ENCODE data around the gene PRKAB2. TPM values are rescaled to one million over a fixed set of nuclear protein-coding genes. Genes with fewer than 3 reads are reported as not detected.

PRKAB2 gene
- total and polyA plus RNA-seq, 2 of the 13 experiments (the other 11 are each of a cell fraction or from before 2014, with no cell fraction given): 44.0 to 118 TPM

DNA sequence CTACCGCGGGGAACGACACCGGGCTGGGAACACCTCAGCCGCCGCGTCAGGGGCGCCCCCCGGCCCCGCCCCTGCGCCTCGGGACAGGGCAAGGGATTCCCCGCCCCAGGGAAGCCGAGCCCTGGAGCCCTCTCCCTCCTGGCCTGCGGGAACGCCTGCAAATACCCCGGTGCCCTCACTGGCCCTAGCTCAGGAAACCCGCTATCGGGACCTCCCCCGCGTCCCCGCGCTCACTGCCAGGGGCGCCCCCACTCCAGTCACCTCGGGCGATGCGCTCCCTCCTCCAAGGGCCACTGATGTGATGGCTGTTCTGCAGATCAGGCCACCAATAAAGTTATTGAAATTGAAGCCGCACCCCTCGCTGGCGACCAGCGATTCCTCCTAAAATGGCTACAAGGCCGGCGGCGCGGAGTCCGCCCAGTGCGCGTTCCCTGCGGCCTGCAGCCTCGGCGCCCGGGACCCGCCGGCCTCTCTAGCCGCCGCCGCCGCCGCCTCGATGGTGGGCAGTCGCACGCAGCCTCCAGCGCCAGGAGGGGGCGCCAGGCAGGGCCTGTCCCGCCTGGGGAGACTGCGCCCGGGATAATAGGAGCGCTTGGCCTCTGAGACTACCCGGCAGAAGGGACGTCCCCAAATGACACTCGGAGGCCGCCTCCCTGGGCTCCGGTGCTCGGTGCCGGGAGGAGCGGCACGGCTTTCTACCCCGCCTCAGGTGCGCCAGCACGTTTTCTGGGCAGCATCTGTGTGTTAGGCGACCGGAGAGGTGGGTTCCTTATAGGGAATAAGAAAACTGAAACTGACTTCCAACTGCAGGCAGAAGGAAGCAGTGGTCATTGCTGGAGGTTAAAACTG is at the start of gene PRKAB2 (continued):
- TF ChIP-seq, protein P1, sequence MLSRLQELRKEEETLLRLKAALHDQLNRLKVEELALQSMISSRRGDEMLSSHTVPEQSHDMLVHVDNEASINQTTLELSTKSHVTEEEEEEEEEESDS (CRISPR knock-in tag; IDR thresholded peaks at IDR 0.05; ENCODE audit: borderline replicate concordance): 0 out of 2 replicates have a peak, but pooled peaks have one; percentile 22
- TF ChIP-seq SMAD1 (CRISPR knock-in tag; IDR thresholded peaks at IDR 0.05; ENCODE audit: borderline replicate concordance, low read depth) (no peak), TRIM24 (CRISPR knock-in tag; IDR thresholded peaks at IDR 0.05) (no peak), ZBTB7B (CRISPR knock-in tag; IDR thresholded peaks at IDR 0.05) (peak; percentile 42; the same call in 1 of the 2 replicates), ZNF792 (CRISPR knock-in tag; IDR thresholded peaks at IDR 0.05) (peak; percentile 58; the same call in 1 of the 2 replicates), ZNF484 (CRISPR knock-in tag; IDR thresholded peaks at IDR 0.05; ENCODE audit: borderline replicate concordance, low read depth) (no peak), FOXC1 (CRISPR knock-in tag; IDR thresholded peaks at IDR 0.05; ENCODE audit: borderline replicate concordance) (peak; percentile 66; the same call in 1 of the 2 replicates), EED (CRISPR knock-in tag; IDR thresholded peaks at IDR 0.05) (no peak), ZSCAN21 (CRISPR knock-in tag; IDR thresholded peaks at IDR 0.05; ENCODE audit: borderline replicate concordance) (no peak), HDAC1 (CRISPR knock-in tag; IDR thresholded peaks at IDR 0.05) (peak; percentile 78), TBX2 (CRISPR knock-in tag; IDR thresholded peaks at IDR 0.05; ENCODE audit: borderline replicate concordance) (peak; percentile 93), ZNF441 (CRISPR knock-in tag; IDR thresholded peaks at IDR 0.05; ENCODE audit: borderline replicate concordance) (0 out of 2 replicates have a peak, but pooled peaks have one; percentile 36), HOXA5 (CRISPR knock-in tag; IDR thresholded peaks at IDR 0.05) (peak; percentile 72; the same call in 1 of the 2 replicates)
- TF ChIP-seq, protein P2, sequence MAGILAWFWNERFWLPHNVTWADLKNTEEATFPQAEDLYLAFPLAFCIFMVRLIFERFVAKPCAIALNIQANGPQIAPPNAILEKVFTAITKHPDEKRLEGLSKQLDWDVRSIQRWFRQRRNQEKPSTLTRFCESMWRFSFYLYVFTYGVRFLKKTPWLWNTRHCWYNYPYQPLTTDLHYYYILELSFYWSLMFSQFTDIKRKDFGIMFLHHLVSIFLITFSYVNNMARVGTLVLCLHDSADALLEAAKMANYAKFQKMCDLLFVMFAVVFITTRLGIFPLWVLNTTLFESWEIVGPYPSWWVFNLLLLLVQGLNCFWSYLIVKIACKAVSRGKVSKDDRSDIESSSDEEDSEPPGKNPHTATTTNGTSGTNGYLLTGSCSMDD (CRISPR knock-in tag; IDR thresholded peaks at IDR 0.05): no peak
- TF ChIP-seq, protein P3, sequence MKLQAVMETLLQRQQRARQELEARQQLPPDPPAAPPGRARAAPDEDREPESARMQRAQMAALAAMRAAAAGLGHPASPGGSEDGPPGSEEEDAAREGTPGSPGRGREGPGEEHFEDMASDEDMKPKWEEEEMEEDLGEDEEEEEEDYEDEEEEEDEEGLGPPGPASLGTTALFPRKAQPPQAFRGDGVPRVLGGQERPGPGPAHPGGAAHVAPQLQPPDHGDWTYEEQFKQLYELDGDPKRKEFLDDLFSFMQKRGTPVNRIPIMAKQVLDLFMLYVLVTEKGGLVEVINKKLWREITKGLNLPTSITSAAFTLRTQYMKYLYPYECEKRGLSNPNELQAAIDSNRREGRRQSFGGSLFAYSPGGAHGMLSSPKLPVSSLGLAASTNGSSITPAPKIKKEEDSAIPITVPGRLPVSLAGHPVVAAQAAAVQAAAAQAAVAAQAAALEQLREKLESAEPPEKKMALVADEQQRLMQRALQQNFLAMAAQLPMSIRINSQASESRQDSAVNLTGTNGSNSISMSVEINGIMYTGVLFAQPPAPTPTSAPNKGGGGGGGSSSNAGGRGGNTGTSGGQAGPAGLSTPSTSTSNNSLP (IDR thresholded peaks at IDR 0.05; ENCODE audit: low read depth, low read length): peak; percentile 81
- TF ChIP-seq, protein P4, sequence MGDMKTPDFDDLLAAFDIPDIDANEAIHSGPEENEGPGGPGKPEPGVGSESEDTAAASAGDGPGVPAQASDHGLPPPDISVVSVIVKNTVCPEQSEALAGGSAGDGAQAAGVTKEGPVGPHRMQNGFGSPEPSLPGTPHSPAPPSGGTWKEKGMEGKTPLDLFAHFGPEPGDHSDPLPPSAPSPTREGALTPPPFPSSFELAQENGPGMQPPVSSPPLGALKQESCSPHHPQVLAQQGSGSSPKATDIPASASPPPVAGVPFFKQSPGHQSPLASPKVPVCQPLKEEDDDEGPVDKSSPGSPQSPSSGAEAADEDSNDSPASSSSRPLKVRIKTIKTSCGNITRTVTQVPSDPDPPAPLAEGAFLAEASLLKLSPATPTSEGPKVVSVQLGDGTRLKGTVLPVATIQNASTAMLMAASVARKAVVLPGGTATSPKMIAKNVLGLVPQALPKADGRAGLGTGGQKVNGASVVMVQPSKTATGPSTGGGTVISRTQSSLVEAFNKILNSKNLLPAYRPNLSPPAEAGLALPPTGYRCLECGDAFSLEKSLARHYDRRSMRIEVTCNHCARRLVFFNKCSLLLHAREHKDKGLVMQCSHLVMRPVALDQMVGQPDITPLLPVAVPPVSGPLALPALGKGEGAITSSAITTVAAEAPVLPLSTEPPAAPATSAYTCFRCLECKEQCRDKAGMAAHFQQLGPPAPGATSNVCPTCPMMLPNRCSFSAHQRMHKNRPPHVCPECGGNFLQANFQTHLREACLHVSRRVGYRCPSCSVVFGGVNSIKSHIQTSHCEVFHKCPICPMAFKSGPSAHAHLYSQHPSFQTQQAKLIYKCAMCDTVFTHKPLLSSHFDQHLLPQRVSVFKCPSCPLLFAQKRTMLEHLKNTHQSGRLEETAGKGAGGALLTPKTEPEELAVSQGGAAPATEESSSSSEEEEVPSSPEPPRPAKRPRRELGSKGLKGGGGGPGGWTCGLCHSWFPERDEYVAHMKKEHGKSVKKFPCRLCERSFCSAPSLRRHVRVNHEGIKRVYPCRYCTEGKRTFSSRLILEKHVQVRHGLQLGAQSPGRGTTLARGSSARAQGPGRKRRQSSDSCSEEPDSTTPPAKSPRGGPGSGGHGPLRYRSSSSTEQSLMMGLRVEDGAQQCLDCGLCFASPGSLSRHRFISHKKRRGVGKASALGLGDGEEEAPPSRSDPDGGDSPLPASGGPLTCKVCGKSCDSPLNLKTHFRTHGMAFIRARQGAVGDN (CRISPR knock-in tag; IDR thresholded peaks at IDR 0.05): peak; percentile 97
- TF ChIP-seq, protein P5, sequence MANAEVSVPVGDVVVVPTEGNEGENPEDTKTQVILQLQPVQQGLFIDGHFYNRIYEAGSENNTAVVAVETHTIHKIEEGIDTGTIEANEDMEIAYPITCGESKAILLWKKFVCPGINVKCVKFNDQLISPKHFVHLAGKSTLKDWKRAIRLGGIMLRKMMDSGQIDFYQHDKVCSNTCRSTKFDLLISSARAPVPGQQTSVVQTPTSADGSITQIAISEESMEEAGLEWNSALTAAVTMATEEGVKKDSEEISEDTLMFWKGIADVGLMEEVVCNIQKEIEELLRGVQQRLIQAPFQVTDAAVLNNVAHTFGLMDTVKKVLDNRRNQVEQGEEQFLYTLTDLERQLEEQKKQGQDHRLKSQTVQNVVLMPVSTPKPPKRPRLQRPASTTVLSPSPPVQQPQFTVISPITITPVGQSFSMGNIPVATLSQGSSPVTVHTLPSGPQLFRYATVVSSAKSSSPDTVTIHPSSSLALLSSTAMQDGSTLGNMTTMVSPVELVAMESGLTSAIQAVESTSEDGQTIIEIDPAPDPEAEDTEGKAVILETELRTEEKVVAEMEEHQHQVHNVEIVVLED (CRISPR knock-in tag; IDR thresholded peaks at IDR 0.05; ENCODE audit: borderline replicate concordance): peak; percentile 68; the same call in 1 of the 2 replicates
